Measurements from ENCODE around the gene SEMA6B.

Gene SEMA6B

GRCh38 chr19:4538601-4538954, 20.9 kb downstream of the SEMA6B start:
- H3K9me3 ChIP-seq (ENCODE audit: control insufficient read depth, low read length), result no peaks in the 10 kb centered on the region
- peaks cover 4% of the 10 kb centered on the region for H3K4me1 ChIP-seq (ENCODE audit: control insufficient read depth, insufficient read depth, low read length, poor library complexity, severe bottlenecking)
- no peak overlapping the region for H3K27ac ChIP-seq (ENCODE audit: insufficient read depth, low read length, poor library complexity, severe bottlenecking)
- no peak for DNase-seq
- H3K4me3 ChIP-seq (ENCODE audit: insufficient read depth, low read depth, low read length, poor library complexity, severe bottlenecking), result no peak overlapping the region
- H3K36me3 ChIP-seq (ENCODE audit: control insufficient read depth, insufficient read depth, low read length), result no peaks in the 10 kb centered on the region
- no peaks in the 10 kb centered on the region for H3K27me3 ChIP-seq (replicated peaks; ENCODE audit: control insufficient read depth, insufficient read depth, low read length, poor library complexity, severe bottlenecking)

DNA sequence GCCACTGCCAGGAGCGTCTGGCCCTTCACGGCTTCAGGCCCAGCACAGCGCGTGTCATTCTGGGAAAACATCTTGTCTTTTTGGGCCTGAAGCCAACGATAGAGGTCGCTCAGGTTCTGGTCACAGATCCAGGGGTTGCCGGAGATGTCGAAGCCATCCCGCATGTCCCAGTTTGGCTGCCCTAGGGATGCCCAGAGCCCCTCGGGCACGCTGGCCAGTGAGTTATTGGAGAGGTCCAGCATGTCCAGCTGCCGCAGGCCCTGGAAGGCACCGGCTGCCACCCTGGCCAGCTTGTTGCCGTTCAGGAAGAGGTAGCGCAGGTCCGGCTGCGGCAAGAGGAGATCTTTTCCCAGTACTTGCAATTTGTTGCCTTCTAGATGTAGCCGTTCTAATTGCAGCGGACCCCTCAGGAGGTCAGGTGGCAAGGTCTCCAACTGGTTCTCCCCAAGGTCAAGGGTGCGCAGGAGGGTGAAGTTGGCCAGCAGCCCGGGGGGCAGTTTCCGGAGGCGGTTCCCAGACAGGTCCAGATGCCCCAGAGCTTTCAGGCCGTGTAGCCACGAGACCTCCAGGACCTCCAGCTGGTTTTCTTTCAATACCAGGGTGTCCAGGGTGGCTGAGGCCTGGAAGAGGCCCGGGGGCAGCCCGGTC, 21.4 kb downstream of the SEMA6B start:
- no peak overlapping the region for H3K4me3 ChIP-seq (ENCODE audit: insufficient read depth, low read depth, low read length, poor library complexity, severe bottlenecking)
- no peak for DNase-seq
- no peaks in the 10 kb centered on the region for H3K36me3 ChIP-seq (ENCODE audit: control insufficient read depth, insufficient read depth, low read length)
- H3K27ac ChIP-seq (ENCODE audit: insufficient read depth, low read length, poor library complexity, severe bottlenecking), result no peak overlapping the region
- H3K27me3 ChIP-seq (replicated peaks; ENCODE audit: control insufficient read depth, insufficient read depth, low read length, poor library complexity, severe bottlenecking), result no peaks in the 10 kb centered on the region
- H3K4me1 ChIP-seq (ENCODE audit: control insufficient read depth, insufficient read depth, low read length, poor library complexity, severe bottlenecking), result peaks cover 4% of the 10 kb centered on the region
- no peaks in the 10 kb centered on the region for H3K9me3 ChIP-seq (ENCODE audit: control insufficient read depth, low read length)

GRCh38 chr19:4536798-4537197, 22.7 kb downstream of the SEMA6B start:
- H3K4me1 ChIP-seq (ENCODE audit: control insufficient read depth, insufficient read depth, low read length, poor library complexity, severe bottlenecking), result peaks cover 4% of the 10 kb centered on the region
- H3K27ac ChIP-seq (ENCODE audit: insufficient read depth, low read length, poor library complexity, severe bottlenecking), result no peak overlapping the region
- DNase-seq, result no peak
- no peaks in the 10 kb centered on the region for H3K36me3 ChIP-seq (ENCODE audit: control insufficient read depth, insufficient read depth, low read length)
- no peaks in the 10 kb centered on the region for H3K9me3 ChIP-seq (ENCODE audit: control insufficient read depth, low read length)
- no peak overlapping the region for H3K4me3 ChIP-seq (ENCODE audit: insufficient read depth, low read depth, low read length, poor library complexity, severe bottlenecking)
- H3K27me3 ChIP-seq (replicated peaks; ENCODE audit: control insufficient read depth, insufficient read depth, low read length, poor library complexity, severe bottlenecking), result no peaks in the 10 kb centered on the region

- H3K27ac ChIP-seq (ENCODE audit: insufficient read depth, low read length, poor library complexity, severe bottlenecking), result no peak within 1 kb of the TSS
- H3K27me3 ChIP-seq (replicated peaks; ENCODE audit: control insufficient read depth, insufficient read depth, low read length, poor library complexity, severe bottlenecking), result no peaks in the 10 kb centered on the region
- peak in 1 of 3 donors; percentile 14 for DNase-seq
- no peaks in the 10 kb centered on the region for H3K9me3 ChIP-seq (ENCODE audit: control insufficient read depth, low read length)
- peaks cover 4% of the 10 kb centered on the region for H3K4me1 ChIP-seq (ENCODE audit: control insufficient read depth, insufficient read depth, low read length, poor library complexity, severe bottlenecking)
- H3K36me3 ChIP-seq (ENCODE audit: control insufficient read depth, insufficient read depth, low read length), result no peaks in the 10 kb centered on the region
- H3K4me3 ChIP-seq (ENCODE audit: insufficient read depth, low read depth, low read length, poor library complexity, severe bottlenecking), result no peak within 1 kb of the TSS
Observed at GRCh38 chr19:4534836-4535658, 24.4 kb downstream of the SEMA6B start, which contains the start of gene PLIN5. PLIN5 (minus strand) TSS chr19:4535224; CDS start chr19:4534074, 1,150 bp downstream.

DNA sequence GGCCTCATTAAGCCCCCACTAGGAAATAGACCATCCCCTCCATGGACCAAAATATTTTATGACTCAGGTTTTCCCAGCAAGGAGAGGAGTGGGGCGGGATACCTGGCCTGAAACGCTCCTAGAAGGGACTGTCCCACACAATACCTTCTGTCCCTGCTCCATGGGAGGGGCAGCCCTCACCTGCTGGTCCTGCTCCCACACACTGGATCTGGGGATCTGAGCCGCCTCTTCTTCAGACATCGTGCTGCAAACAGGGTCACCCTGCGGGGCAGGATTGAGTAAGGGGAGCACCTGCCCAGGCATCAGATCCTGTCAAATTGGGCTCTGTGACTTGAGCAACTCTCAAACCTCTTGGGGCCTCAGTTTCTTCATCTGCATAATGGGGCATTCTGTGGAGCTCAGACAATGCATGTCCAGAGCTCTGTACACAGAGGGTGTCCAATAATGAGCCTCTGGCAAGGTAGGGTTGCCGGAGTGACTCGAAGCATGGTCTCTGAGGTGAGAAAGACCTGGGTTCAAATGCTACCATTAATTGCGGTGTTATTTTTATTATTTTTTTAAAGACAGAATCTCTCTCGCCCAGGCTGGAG, 25.6 kb downstream of the SEMA6B start:
- H3K9me3 ChIP-seq (ENCODE audit: control insufficient read depth, low read length), result no peaks in the 10 kb centered on the region
- no peak overlapping the region for H3K4me3 ChIP-seq (ENCODE audit: insufficient read depth, low read depth, low read length, poor library complexity, severe bottlenecking)
- no peak overlapping the region for H3K27ac ChIP-seq (ENCODE audit: insufficient read depth, low read length, poor library complexity, severe bottlenecking)
- H3K4me1 ChIP-seq (ENCODE audit: control insufficient read depth, insufficient read depth, low read length, poor library complexity, severe bottlenecking), result peaks cover 4% of the 10 kb centered on the region
- DNase-seq, result no peak
- H3K36me3 ChIP-seq (ENCODE audit: control insufficient read depth, insufficient read depth, low read length), result no peaks in the 10 kb centered on the region
- H3K27me3 ChIP-seq (replicated peaks; ENCODE audit: control insufficient read depth, insufficient read depth, low read length, poor library complexity, severe bottlenecking), result no peaks in the 10 kb centered on the region

DNA sequence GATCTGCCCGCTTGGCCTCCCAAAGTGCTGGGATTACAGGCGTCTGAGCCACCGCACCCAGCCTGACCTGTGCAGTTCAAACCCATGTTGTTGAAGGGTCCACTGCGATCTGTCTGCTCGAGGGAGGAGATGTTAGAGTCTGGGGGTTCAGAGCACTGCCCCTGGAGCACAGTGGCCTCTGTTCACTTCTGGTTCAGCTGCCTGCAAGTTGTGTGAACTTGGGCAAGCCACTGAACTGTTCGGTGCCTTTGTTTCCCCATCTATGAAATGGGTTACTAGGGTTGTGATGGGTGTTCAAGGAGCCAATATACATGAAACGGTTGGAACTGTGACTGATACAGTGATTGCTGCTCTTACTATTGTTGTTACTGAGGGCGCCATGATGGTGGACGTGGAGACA, 26.1 kb downstream of the SEMA6B start:
- Histone ChIP-seq H3K36me3 (ENCODE audit: control insufficient read depth, insufficient read depth, low read length) (no peaks in the 10 kb centered on the region), H3K27ac (ENCODE audit: insufficient read depth, low read length, poor library complexity, severe bottlenecking) (no peak overlapping the region), H3K9me3 (ENCODE audit: control insufficient read depth, low read length) (no peaks in the 10 kb centered on the region), H3K4me3 (ENCODE audit: insufficient read depth, low read depth, low read length, poor library complexity, severe bottlenecking) (no peak overlapping the region), H3K27me3 (replicated peaks; ENCODE audit: control insufficient read depth, insufficient read depth, low read length, poor library complexity, severe bottlenecking) (no peaks in the 10 kb centered on the region), H3K4me1 (ENCODE audit: control insufficient read depth, insufficient read depth, low read length, poor library complexity, severe bottlenecking) (peaks cover 4% of the 10 kb centered on the region)
- DNase-seq, result no peak

GRCh38 chr19:4531562-4532165, 27.8 kb downstream of the SEMA6B start:
- H3K4me1 ChIP-seq (ENCODE audit: control insufficient read depth, insufficient read depth, low read length, poor library complexity, severe bottlenecking), result peaks cover 4% of the 10 kb centered on the region
- H3K4me3 ChIP-seq (ENCODE audit: insufficient read depth, low read depth, low read length, poor library complexity, severe bottlenecking), result no peak overlapping the region
- H3K27ac ChIP-seq (ENCODE audit: insufficient read depth, low read length, poor library complexity, severe bottlenecking), result no peak overlapping the region
- no peaks in the 10 kb centered on the region for H3K27me3 ChIP-seq (replicated peaks; ENCODE audit: control insufficient read depth, insufficient read depth, low read length, poor library complexity, severe bottlenecking)
- DNase-seq, result no peak
- no peaks in the 10 kb centered on the region for H3K9me3 ChIP-seq (ENCODE audit: control insufficient read depth, low read length)
- no peaks in the 10 kb centered on the region for H3K36me3 ChIP-seq (ENCODE audit: control insufficient read depth, insufficient read depth, low read length)

DNA sequence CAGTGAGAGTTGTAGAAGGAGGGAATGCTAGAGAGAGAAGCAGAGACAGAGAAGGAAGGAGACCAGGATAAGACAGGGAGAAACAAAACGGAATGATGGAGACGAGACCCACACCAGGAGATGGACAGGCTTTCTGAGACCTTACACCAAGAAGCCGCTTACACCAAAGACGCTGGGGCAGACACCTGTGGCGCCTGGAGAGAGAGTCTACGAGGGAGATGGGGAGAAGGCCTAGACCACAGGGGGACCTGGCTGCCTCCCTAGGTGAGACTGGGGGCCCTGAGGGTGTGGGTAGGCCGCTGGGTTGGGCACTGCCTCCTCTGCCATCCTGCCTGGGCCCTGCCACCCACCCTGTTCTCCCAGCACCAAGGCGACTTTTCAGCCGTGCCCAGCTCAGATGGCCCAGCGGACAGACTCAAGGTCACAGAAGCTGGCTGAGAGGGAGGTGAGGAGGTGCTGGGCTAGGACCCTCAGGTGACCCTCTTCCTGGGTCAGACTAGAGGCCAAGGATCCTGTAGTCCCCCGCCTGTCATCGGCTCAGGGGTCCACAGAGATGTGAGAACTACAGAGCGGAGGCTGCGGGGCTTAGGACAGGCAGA, 29.5 kb downstream of the SEMA6B start:
- peaks cover 2% of the 10 kb centered on the region for H3K4me1 ChIP-seq (ENCODE audit: control insufficient read depth, insufficient read depth, low read length, poor library complexity, severe bottlenecking)
- H3K27ac ChIP-seq (ENCODE audit: insufficient read depth, low read length, poor library complexity, severe bottlenecking), result no peak overlapping the region
- no peak overlapping the region for H3K4me3 ChIP-seq (ENCODE audit: insufficient read depth, low read depth, low read length, poor library complexity, severe bottlenecking)
- H3K36me3 ChIP-seq (ENCODE audit: control insufficient read depth, insufficient read depth, low read length), result no peaks in the 10 kb centered on the region
- no peaks in the 10 kb centered on the region for H3K9me3 ChIP-seq (ENCODE audit: control insufficient read depth, low read length)
- H3K27me3 ChIP-seq (replicated peaks; ENCODE audit: control insufficient read depth, insufficient read depth, low read length, poor library complexity, severe bottlenecking), result no peaks in the 10 kb centered on the region
- DNase-seq, result no peak

GRCh38 chr19:4528843-4529242, 30.6 kb downstream of the SEMA6B start:
- DNase-seq, result no peak
- Histone ChIP-seq H3K4me3 (ENCODE audit: insufficient read depth, low read depth, low read length, poor library complexity, severe bottlenecking) (no peak overlapping the region), H3K27me3 (replicated peaks; ENCODE audit: control insufficient read depth, insufficient read depth, low read length, poor library complexity, severe bottlenecking) (no peaks in the 10 kb centered on the region)

More at GRCh38 chr19:4528843-4529242, 30.6 kb downstream of the SEMA6B start:
- Histone ChIP-seq H3K27ac (ENCODE audit: insufficient read depth, low read length, poor library complexity, severe bottlenecking) (no peak overlapping the region), H3K9me3 (ENCODE audit: control insufficient read depth, low read length) (no peaks in the 10 kb centered on the region), H3K36me3 (ENCODE audit: control insufficient read depth, insufficient read depth, low read length) (no peaks in the 10 kb centered on the region), H3K4me1 (ENCODE audit: control insufficient read depth, insufficient read depth, low read length, poor library complexity, severe bottlenecking) (no peaks in the 10 kb centered on the region)

All from effector memory CD4-positive, alpha-beta T cell (primary cell).